ENCODE measurements around the gene NTNG2. TPM values are rescaled to one million over a fixed set of nuclear protein-coding genes. Genes with fewer than 3 reads are reported as not detected.

Gene NTNG2
- total and polyA plus RNA-seq, 2 donors (not counting 3 experiments of a cell fraction or from before 2014, with no cell fraction given): 0.08 to 0.88 TPM

DNA sequence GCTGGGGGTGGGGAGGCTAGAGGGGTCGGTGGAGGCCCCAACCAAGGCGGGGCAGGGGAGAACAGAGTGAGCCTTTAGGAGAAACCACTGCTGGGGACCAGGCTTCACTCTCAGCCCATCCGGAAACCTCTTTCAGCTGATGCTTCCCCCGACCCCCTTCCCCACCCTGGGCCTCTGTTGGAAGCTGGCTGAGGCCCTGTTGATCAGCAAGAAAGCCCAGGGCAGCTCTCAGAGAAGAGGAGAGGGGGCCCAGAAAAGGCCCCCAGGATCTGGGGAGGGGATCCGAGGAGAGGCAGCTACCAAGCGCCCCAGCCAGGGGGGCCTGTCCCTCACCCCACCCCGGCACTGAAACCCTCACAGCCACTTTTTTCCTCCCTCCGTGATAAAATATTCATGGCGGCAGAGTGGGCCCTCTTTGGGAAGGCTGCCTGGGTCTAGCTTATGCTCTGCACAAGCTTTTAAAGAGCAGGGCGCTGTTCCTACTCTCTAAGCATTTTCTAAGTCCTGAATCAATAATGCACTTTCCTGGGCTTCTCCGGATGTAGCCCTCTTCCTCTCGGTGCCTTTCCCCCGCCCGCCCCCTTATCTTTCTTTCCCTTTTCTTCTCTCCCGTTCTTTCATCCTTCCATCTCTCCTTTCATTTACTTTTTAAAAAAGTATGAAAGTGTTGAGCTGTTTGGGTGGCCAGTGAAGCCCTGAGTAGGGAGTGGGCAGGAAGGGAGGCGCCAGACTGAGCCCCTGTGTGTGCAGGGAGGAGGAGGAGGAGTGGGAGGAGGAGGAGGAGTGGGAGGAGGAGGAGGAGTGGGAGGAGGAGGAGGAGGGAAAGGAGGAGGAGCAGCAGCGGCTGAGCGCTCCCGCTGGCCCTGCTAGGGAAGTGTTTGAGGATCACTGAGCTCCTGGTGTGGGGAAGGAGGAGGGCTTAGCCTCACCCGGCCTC lies 23.5 kb downstream of the NTNG2 start:
- intact Hi-C loops (cut with micrococcal nuclease): no loop called here
- DNase-seq (ENCODE audit: low read depth, low spot score): no peak
- no peak overlapping the region for H3K4me3 ChIP-seq (replicated peaks in 1 of 3; ENCODE audit: insufficient read depth in 1 of 3, low read depth in 1 of 3, low read length in 3 of 3)
- H4K20me1 ChIP-seq (replicated peaks; ENCODE audit: control insufficient read depth, extremely low read depth, insufficient read depth, low read length): no peaks in the 10 kb centered on the region
- H3K27me3 ChIP-seq (ENCODE audit: control insufficient read depth in 2 of 2, insufficient read depth in 2 of 2, low read length in 2 of 2): peaks cover 28 to 36% of the 10 kb centered on the region in 2 experiments
- CTCF ChIA-PET: interaction anchor here (0.6 to 2.0 kb wide), 9 partner anchors 9 to 423 kb away, joined by 3 to 19 read pairs (median 4); no protein-coding TSS in a partner anchor
- FAIRE-seq: no peak
- no TSS peak for BruUV-seq (replicated peaks)
- POLR2A ChIA-PET: interaction anchor here (0.7 kb wide), 2 partner anchors 9 to 22 kb away, joined by 3 read pairs; no protein-coding TSS in a partner anchor
- no peaks in the 10 kb centered on the region for H3K9me3 ChIP-seq (replicated peaks; ENCODE audit: control insufficient read depth, insufficient read depth, low read length)
- no peaks in the 10 kb centered on the region for H3K4me1 ChIP-seq (ENCODE audit: control insufficient read depth, extremely low read depth, insufficient read depth, low read length)
- no peaks in the 10 kb centered on the region for H3K79me2 ChIP-seq (ENCODE audit: control insufficient read depth, insufficient read depth, low read length)
- H3K4me2 ChIP-seq (ENCODE audit: insufficient read depth, low read length): no peak overlapping the region
- no peak overlapping the region for H2AFZ ChIP-seq (ENCODE audit: low read depth, low read length)
- dilution Hi-C loops (cut with MboI; ENCODE audit: extremely low pct_ligation_motif_present, low sequenced_read_pairs): no loop called here
- H3K9ac ChIP-seq (replicated peaks; ENCODE audit: extremely low read depth, insufficient read depth, low read length): no peak overlapping the region
- no peaks in the 10 kb centered on the region for H3K9me1 ChIP-seq (replicated peaks; ENCODE audit: control insufficient read depth, extremely low read depth, insufficient read depth, low read length)
- no peak overlapping the region for H3K27ac ChIP-seq (ENCODE audit: insufficient read depth, low read depth, low read length)
- TF ChIP-seq POLR2AphosphoS5 (IDR thresholded peaks at IDR 0.05; ENCODE audit: insufficient read depth, low read depth, low read length) (no peak), MYC (IDR thresholded peaks at IDR 0.05; ENCODE audit: low read depth, low read length) (no peak), FOS (IDR thresholded peaks at IDR 0.05; ENCODE audit: borderline replicate concordance, insufficient read depth, low read length) (no peak), EZH2 (IDR thresholded peaks at IDR 0.05; ENCODE audit: borderline replicate concordance, low read depth, low read length, severe bottlenecking) (no peak), CTCF (IDR thresholded peaks at IDR 0.05; ENCODE audit: extremely low read depth in 1 of 2, insufficient read depth in 1 of 2, low read depth in 1 of 2, low read length in 2 of 2) (no peak), JUN (IDR thresholded peaks at IDR 0.05; ENCODE audit: borderline replicate concordance, insufficient read depth, insufficient read length, low read depth) (no peak), POLR2A (IDR thresholded peaks at IDR 0.05; ENCODE audit: low read depth, low read length) (no peak), GATA2 (IDR thresholded peaks at IDR 0.05; ENCODE audit: insufficient read depth, insufficient read length, low read depth, low read length) (no peak), MAX (IDR thresholded peaks at IDR 0.05; ENCODE audit: insufficient read depth, insufficient read length) (no peak)
- H3K36me3 ChIP-seq (ENCODE audit: control insufficient read depth in 2 of 2, extremely low read depth in 1 of 2, insufficient read depth in 2 of 2, low read length in 2 of 2): no peaks in the 10 kb centered on the region
